Measurements from ENCODE around the gene HBG1.

The HBG1 gene

GRCh38 chr11:5245155-5245554 lies 4.5 kb downstream of the HBG1 start:
- DNase-seq = no peak

- no peak for DNase-seq
Observed at GRCh38 chr11:5243816-5244180, 5.9 kb downstream of the HBG1 start.

- no peak for DNase-seq
Observed at GRCh38 chr11:5242933-5243815, 6.5 kb downstream of the HBG1 start.

- no peak for DNase-seq
Observed at GRCh38 chr11:5242208-5242607, 7.4 kb downstream of the HBG1 start.

- DNase-seq = no peak
Observed at GRCh38 chr11:5241458-5241857, 8.2 kb downstream of the HBG1 start.

GRCh38 chr11:5240458-5240857 lies 9.2 kb downstream of the HBG1 start:
- no peak for DNase-seq

- no peak for DNase-seq
Observed at GRCh38 chr11:5240056-5240455, 9.6 kb downstream of the HBG1 start.

- DNase-seq = no peak
Observed at GRCh38 chr11:5239046-5239445, 10.6 kb downstream of the HBG1 start.

- DNase-seq = no peak
Observed at GRCh38 chr11:5238486-5238885, 11.2 kb downstream of the HBG1 start.

- DNase-seq = no peak
Observed at GRCh38 chr11:5237420-5237819, 12.2 kb downstream of the HBG1 start.

- no peak for DNase-seq
Observed at GRCh38 chr11:5235364-5236095, 14.1 kb downstream of the HBG1 start.

GRCh38 chr11:5234381-5234834 lies 15.2 kb downstream of the HBG1 start, which contains the start of gene HBD:
Gene HBD, minus strand, starts transcription at chr11:5234483. Its CDS starts 50 bp downstream, at chr11:5234433.
- no peak for DNase-seq

GRCh38 chr11:5233307-5233706 lies 16.4 kb downstream of the HBG1 start:
- DNase-seq = no peak

- DNase-seq = no peak
Observed at GRCh38 chr11:5232821-5233220, 16.8 kb downstream of the HBG1 start.

GRCh38 chr11:5232176-5232575 lies 17.5 kb downstream of the HBG1 start:
- DNase-seq = no peak

GRCh38 chr11:5231111-5231510 lies 18.5 kb downstream of the HBG1 start:
- no peak for DNase-seq

GRCh38 chr11:5230266-5230665 lies 19.4 kb downstream of the HBG1 start:
- no peak for DNase-seq

- no peak for DNase-seq
Observed at GRCh38 chr11:5229796-5230195, 19.9 kb downstream of the HBG1 start.

- DNase-seq = no peak
Observed at GRCh38 chr11:5229356-5229755, 20.3 kb downstream of the HBG1 start.

- DNase-seq = no peak
Observed at GRCh38 chr11:5228124-5228523, 21.5 kb downstream of the HBG1 start.

GRCh38 chr11:5227681-5228080 lies 22.0 kb downstream of the HBG1 start:
- no peak for DNase-seq

- no peak for DNase-seq
Observed at GRCh38 chr11:5226732-5227310, 22.8 kb downstream of the HBG1 start, which contains the start of gene HBB. Gene HBB, minus strand, starts transcription at chr11:5227071. Its CDS starts 50 bp downstream, at chr11:5227021.

GRCh38 chr11:5225480-5225871 lies 24.2 kb downstream of the HBG1 start:
- DNase-seq = no peak
